Fibroblast of skin of left quadriceps (primary cell): Measurements from ENCODE around the gene PRKCG.
"Not testable (repeated sequence)": the region's sequence is repeated elsewhere in the genome, so short reads cannot be mapped to it uniquely, and the experiment has no call there.

Experiments
- DNase-seq, 2 experiments: peaks; one replicate each; pipeline ENCODE4 v3.0.0-alpha.2; 2013; ENCODE audit warnings: low read depth in 2 of 2

The PRKCG gene

GRCh38 chr19:53881482-53882390, at the start of gene PRKCG:
Gene PRKCG, plus strand, starts transcription at chr19:53882197. Its CDS starts 298 bp downstream, at chr19:53882495.
- DNase-seq, result no peak

- not testable (repeated sequence) for DNase-seq
Measured at GRCh38 chr19:53832861-53833260, 49.1 kb upstream of the PRKCG start.

GRCh38 chr19:53838446-53838845, 43.6 kb upstream of the PRKCG start:
- not testable (repeated sequence) for DNase-seq

- not testable (repeated sequence) for DNase-seq
Measured at GRCh38 chr19:53840241-53840640, 41.8 kb upstream of the PRKCG start.

GRCh38 chr19:53840914-53841313, 41.1 kb upstream of the PRKCG start:
- peak; percentile 79 to 82 for DNase-seq

GRCh38 chr19:53844849-53845246, 37.1 kb upstream of the PRKCG start:
- DNase-seq, result no peak

GRCh38 chr19:53847555-53847954, 34.4 kb upstream of the PRKCG start:
- DNase-seq, result no peak

- DNase-seq, result peak; percentile 85 to 86
Measured at GRCh38 chr19:53849237-53849676, 32.7 kb upstream of the PRKCG start.

- DNase-seq, result no peak
Measured at GRCh38 chr19:53853707-53854106, 28.3 kb upstream of the PRKCG start.

- DNase-seq, result no peak
Measured at GRCh38 chr19:53864308-53864836, 17.6 kb upstream of the PRKCG start.

- no peak for DNase-seq
Measured at GRCh38 chr19:53865523-53865917, 16.5 kb upstream of the PRKCG start.

GRCh38 chr19:53865918-53866864, 15.8 kb upstream of the PRKCG start:
- DNase-seq, result no peak

GRCh38 chr19:53866865-53867224, 15.2 kb upstream of the PRKCG start:
- DNase-seq, result no peak

- DNase-seq, result peak; percentile 97
Measured at GRCh38 chr19:53867225-53868090, 14.5 kb upstream of the PRKCG start, which contains the start of gene MYADM. Gene MYADM, plus strand, starts transcription at chr19:53867883. Its CDS starts 5,647 bp downstream, at chr19:53873530.

GRCh38 chr19:53868091-53868891, 13.7 kb upstream of the PRKCG start:
- DNase-seq, result no peak

- DNase-seq, result peak; percentile 77 to 80
Measured at GRCh38 chr19:53868892-53869804, 12.8 kb upstream of the PRKCG start.

GRCh38 chr19:53869805-53870484, 12.1 kb upstream of the PRKCG start:
- DNase-seq, result not testable (repeated sequence)

GRCh38 chr19:53870485-53870844, 11.5 kb upstream of the PRKCG start:
- no peak for DNase-seq

- DNase-seq, result no peak
Measured at GRCh38 chr19:53871454-53871853, 10.5 kb upstream of the PRKCG start.
